ENCODE measurements around the gene METTL9.
"Not testable (repeated sequence)": the region's sequence is repeated elsewhere in the genome, so short reads cannot be mapped to it uniquely, and the experiment has no call there.

The METTL9 gene

DNA sequence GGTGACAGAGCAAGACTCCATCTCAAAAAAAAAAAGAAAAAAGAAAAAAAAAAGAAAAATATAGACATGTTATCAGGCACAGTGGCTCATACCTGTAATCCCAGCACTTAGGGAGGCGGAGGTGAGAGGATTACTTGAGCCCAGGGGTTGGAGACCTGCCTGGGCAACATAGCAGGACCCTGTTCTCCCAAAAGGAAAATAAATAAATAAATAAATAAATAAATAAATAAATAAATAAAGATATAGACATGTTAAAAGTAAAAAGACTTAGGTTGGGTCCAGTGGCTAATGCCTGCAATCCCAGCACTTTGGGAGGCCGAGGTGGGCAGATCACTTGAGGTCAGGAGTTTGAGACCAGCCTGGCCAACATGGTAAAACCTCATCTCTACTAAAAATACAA, 23.1 kb upstream of the METTL9 start:
- DNase-seq, result not testable (repeated sequence)

DNA sequence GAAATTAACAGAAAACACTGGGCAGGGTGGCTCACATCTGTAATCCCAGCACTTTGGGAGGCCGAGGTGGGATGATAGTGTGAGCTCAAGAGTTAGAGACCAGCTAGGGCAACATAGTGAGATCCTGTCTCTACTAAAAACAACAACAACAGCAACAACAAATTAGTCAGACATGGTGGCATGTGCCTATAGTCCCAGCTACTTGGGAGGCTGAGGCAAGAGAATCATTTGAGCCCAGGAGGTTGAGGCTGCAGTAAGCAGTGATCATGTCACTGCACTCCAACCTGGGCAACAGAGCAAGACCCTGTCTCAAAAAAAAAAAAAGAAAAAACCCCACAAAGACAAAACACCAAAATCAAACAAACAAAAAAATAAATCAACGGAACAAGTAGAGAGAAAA, 21.9 kb upstream of the METTL9 start:
- not testable (repeated sequence) for DNase-seq

DNA sequence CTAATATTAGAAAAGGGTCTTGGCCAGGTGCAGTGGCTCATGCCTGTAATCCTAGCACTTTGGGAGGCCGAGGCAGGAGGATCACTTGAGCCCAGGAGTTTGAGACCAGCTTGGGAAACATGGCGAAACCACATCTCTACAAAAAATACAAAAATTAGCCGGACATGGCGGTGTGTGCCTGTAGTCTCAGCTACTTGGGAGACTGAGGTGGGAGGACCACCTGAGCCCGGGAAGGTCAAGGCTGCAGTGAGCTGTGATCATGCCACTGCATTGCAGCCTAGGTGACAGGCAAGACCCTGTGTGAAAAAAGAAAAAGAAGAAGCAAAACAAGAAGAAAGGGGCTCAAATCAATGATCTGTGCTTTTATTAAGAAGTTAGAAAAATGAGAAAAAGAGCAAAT, 21.1 kb upstream of the METTL9 start:
- DNase-seq, result not testable (repeated sequence)

DNA sequence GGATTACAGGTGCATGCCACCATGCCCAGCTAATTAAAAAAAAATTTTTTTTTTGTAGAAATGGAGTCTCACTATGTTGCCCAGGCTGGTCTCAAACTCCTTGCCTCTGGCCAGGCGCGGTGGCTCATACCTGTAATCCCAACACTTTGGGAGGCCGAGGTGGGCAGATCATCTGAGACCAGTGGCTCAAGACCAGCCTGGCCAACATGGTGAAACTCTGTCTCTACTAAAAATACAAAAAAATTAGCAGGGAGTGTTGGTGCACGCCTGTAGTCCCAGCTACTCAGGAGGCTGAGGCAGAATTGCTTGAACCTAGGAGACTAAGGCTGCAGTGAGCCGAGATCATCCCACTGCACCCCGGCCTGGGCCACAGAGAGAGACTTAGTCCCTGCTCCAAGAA, 19.2 kb upstream of the METTL9 start:
- DNase-seq, result not testable (repeated sequence)

DNA sequence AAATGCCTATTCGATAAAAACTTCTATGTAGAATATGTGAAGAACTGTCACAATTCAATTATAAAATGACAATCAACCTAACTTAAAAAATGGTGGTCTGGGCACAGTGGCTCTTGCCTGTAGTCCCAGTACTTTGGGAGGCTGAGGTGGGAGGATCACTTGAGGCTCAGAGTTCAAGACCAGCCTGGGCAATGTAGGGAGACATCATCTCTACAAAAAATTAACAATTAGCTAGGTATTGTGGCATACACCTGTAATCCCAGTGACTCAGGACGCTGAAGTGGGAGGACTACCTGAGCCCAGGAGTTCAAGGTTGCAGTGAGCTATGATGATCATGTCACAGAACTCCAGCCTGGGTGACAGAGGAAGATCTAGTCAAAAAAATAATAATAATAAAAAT, 18.6 kb upstream of the METTL9 start:
- DNase-seq, result no peak

DNA sequence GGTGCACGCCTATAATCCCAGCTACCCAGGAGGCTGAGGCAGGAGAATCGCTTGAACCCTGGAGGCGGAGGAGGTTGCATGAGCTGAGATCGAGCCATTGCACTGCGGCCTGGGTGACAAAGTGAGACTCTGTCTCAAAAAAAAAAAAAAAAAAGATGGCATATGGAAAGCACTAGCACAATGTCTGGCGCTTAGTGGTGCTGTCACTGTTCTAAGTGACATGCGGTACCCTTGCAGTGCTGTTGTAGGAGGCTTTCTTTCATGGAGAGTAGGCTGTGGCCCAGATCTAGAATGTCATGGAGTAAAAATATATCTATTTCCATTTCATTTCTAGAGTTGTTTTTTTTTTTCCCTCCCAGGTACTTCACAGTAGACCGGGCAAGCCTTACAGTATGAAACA, 14.6 kb upstream of the METTL9 start:
- no peak for DNase-seq

DNA sequence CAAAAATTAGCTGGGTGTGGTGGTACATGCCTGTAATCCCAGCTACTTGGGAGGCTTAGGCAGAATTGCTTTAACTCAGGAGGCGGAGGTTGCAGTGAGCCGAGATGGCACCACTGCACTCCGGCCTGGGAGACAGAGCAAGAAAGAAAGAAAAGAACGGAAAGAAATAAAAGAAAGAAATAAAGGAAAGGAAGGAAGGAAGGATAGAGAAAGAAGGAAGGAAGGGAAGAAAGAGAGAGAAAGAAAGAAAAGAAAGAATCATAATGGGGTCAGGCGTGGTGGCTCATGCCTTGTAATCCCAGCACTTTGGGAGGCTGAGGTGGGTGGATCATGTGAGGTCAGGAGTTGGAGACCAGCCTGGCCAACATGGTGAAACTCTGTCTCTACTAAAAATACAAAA, 10.8 kb upstream of the METTL9 start:
- DNase-seq, result not testable (repeated sequence)

DNA sequence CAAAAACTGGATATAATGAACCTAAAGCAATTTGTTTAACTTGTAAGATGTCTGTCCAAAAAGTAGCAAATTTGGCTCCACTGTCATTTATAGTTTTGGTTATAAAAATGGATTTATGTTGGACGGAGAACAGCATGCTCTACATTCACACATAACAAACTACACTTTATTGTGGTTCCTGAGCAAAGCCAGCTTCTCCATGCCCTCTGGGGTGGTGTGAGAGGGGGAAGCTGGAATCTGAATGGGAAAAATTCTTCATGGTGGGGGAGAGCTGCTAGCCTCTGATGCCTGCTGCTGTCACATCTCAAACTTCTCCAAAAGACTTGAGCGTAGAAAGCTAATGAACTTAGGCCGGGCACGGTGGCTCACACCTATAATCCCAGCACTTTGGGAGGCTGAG, 9.8 kb upstream of the METTL9 start:
- no peak for DNase-seq

DNA sequence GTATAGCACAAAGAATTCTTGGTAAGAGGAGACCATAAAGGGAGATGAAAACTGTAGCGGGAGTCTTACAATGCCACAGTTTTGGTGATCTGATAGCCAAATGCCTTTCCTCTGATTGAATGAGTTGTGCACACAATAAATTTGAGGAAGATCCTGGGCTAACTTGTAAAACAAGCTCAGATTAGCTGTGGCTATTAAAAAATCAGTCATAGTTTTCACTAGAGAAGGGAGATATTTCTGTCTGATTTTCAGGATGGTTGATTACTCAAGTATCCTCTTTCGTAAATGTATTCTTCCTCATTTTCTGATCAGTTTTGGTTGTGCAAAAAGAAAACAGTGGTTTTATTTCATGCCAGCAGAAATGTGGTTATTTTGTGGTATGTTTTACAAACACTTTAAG, 9.1 kb upstream of the METTL9 start:
- DNase-seq, result no peak

DNA sequence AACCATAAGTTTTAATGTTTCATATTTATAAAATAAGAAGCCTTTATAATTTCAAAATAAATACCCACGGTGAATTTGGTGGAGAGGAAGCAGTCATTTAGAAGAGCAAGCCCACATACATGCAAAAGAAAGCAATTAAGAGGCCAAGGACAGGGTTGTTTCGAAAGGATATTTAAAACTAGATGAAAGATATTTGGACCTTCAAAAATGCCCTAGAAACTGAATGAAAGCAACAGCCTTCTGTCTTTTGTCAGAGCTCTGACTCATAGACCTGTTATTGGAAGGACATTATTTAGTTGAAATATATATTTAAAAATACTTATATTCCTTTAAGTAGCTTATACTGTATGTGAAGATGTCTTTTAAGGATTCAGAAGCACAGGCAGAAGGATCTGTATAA, 8.6 kb upstream of the METTL9 start:
- DNase-seq, result no peak

DNA sequence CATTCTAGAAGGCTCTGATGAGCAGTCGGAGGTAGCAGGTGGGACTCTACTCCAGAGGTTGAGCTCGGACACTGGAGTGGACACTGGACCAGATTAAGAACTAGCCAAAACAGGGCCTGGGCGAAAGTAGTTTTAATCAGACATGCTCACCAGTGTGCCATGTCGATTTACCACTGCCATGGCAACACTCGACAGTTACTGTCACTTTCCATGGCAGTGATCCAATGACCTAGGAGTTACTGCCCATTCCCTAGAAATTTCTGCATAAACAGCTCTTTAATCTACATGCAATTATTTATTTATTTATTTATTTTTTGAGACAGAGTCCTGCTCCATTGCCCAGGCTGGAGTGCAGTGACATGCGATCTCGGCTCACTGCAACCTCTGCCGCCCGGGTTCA, 7.2 kb upstream of the METTL9 start:
- no peak for DNase-seq

DNA sequence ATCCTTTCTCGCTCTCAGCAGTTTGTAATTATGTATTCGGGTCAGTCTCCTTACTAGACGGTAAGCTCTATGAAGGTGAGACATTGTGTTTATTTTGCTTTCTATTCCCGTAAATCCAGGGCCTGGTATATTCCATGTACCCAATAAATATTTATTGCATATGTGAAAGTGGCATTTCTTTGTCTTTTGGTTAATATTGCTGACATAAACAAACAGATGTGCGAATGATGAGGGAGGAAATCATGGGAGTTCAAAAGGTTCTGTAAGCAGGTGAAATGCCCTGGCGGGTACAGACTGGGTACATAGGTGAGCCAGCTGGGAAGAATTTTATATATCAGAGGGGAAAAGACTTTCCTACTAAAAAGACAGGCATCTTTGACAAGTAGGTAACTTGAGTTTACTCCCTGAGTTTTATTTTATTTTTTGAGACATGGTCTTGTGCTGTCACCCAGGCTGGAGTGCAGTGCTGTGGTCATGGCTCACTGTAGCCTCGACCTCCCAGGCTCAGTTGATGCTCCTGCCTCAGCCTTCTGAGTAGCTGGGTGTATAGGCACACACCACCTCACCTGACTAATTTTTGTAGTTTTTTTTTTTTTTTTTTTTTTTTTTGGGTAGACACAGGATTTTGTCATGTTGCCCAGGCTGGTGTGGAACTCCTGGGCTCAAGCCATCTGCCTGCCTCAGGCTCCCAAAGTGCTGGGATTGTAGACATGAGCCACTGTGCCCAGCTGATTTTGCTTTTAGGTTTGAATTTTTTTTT, 5.7 kb upstream of the METTL9 start:
- no peak for DNase-seq

DNA sequence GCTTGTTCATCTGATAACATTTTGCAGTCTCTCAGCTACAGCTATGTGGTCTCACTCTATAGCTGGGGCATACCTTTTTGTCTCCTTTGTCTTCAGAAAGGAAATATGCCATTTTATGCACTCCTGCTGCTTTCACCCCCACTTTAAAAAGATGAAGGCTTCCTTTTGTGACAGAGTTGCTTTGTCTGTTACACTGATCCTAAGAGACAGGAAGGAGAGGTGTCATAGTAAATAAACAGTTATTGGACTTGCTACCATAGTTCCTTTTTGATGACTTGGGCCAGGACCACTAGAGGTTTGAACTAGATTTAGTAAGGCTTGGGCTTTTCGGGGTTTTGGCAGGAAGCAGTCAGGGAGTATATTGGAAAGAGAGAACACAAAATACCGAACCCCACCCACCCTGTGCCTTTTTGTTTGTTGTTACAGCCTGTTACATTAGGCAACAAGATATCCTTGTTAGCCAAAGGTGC, 1.8 kb upstream of the METTL9 start:
- peak in 1 of 2 donors; percentile 16 for DNase-seq

DNA sequence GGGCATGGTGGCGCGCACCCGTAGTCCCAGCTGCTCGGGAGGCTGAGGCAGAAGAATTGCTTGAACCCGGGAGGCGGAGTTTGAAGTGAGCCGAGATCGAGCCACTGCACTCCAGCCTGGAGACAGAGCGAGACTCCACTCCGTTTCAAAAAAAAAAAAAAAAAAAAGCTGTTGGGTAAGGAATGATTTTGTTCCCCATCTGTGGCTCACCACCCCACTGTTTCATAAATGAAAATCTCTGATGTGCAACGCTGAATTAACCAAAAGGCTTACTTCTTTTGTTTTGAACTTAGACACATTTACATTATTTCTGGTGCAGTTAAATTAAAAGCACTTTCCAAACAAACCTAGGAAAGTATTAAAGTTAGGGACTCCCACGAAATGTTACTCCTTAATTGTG, 1.2 kb upstream of the METTL9 start:
- no peak for DNase-seq

DNA sequence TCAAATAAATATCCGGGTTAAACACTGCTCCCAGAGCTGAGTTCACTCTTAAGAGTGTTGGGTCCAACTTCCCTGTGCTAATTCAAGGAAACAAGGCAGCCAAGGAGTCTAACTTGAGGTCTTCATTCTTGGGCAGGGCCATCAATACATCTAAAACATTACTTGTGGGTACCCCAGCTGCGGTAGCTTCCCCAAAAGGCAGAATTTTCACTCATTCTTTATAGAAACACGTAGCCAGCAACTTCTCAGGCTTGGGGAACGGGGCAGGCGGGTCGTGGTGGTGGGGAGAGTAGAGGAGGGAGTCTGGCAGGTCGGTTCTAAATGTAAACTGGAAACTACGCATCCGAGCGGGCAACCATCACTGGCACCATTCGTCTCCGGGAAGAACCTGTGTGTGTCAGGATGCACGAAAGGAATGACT, 666 bp upstream of the METTL9 start:
- no peak for DNase-seq

DNA sequence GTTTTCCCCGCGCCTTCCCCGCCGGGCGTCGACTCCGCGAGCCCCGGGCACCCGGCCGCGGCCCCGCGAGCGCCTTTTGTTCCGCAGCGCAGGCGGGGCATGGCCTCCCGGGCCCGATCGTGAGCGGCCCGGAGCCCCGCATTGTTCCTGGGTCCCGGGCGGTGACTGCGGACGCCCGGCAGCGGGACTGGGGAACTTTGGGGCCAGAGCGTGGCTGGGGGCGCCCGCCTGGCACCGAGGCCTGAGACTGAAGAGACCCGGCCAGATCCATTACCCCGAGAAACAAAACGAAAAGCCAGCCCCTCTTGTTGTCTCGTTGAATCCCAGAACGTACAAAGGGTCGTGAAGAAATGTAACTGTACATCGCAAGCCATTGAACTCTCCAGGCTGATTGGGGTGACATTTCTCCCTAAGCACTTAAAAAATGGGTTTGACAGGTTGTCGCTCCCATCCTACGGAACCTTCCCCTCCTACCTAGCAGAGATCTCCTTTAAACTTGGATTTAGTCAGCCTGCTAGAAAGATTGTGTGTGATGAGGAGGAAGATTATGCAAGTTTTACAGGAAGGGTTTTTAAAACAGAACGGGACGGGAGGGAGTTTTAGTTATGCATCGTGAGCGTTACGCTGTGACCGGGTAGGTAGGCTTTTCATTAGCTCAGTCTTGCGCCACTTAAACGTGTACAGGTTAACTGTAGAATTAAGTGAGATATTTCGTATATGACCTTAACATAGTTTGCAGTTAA, 825 bp downstream of the METTL9 start:
- peak in 1 of 2 donors; percentile 41 for DNase-seq

DNA sequence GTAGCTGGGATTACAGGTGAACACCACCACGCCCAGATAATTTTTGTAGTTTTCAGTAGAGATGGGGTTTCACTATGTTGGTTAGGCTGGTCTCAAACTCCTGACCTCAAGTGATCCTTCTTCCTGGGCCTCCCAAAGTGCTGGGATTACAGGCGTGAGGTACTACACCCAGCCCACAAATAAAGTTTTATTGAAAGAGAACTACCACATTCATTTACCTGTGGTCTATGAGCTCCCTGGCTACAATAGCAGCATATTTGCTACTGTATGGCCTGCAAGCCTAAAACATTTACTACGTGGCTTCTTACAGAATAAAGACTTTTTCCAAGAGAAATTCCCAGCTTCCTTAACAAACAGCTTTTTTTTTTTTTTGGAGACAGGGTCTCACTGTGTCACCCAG, 3.4 kb downstream of the METTL9 start:
- no peak for DNase-seq

DNA sequence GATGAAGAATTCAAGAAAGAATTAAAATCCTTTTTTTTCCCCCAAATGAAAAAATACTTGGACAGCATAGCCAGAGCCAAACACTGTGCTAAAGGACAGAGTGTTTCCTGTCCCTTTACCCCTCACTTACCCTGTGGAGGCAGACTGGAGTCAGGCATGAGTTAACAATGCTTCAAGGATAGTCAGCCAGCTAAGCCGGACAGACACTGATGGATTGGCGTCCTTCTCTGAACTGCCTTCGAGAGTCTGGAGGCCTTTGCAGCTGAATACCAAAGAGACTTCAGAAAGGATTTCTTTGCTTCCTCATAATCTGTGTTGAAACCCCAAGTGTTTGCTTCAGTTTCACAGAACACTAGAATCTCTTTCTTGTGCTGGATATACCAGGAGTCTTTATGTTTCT, 4.6 kb downstream of the METTL9 start:
- no peak for DNase-seq

DNA sequence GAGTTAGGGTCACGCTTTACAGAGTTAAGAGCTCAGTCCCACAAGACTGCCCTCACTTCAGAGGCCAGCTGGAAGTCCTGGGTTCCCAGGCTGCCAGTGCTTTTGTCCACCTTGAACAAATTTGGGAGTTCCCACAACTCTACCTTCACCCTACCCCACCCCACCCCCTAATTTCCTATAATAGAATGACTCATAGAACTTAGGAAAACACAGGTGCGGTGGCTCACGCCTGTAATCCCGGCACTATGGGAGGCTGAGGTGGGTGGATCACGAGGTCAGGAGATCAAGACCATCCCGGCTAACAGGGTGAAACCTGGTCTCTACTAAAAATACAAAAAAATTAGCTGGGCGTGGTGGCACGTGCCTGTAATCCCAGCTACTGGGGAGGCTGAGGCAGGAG, 6.5 kb downstream of the METTL9 start:
- DNase-seq, result not testable (repeated sequence)

DNA sequence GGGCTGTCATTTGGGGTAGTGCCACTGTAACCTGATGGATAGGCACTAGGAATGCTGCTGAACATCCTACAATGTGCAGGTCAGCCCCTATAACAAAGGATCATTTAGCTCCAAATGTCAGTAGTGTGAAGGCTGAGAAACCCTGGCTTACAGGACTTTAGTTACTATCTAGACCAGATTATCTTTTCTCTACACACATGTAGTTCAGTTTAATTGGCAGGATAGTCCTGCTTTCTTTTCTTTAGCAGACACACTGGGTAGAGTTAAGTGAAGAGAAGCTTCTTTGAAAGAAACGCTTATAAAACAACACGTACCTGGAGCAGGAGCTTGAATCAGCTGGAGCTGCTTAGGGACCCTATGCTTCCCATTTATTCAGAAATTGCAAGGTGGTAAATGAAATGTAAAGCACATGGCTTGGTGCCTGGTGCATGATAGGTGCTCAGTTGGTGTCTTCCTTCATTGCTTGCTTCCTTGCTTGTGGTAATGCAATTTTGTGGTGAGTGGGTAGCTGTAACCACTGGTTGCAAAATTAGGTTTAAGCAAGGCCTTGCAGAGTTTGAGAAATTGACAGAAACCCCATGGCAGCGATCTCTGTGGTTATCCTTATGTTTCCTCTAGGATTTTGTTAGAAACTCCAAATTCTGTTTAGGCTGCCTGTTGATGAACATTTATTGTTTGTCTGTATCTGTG, 9.4 kb downstream of the METTL9 start:
- DNase-seq, result peak; percentile 23 to 29

DNA sequence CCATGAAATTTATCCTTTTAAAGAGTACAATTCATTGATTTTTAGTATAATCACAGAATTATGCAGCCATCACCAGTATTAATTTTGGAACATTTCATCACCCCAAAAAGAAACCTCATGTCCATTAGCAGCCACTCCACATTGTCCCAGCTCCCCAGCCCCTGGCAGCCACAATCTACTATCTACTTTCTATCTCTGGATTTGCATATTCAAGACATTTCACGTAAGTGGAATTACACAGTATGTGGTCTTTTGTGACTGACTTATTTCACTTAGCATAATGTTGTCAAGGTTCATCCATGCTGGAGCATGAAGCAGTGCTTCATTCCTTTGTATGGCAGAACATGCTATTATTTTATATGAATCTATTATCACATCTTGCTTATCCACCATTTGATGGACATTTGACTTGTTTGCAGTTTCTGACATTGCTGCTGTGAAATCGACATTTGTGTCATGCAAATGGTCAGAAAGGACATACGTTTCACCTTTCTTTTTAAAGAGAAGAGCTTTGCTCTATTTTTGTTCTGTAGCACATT, 10.7 kb downstream of the METTL9 start:
- no peak for DNase-seq

DNA sequence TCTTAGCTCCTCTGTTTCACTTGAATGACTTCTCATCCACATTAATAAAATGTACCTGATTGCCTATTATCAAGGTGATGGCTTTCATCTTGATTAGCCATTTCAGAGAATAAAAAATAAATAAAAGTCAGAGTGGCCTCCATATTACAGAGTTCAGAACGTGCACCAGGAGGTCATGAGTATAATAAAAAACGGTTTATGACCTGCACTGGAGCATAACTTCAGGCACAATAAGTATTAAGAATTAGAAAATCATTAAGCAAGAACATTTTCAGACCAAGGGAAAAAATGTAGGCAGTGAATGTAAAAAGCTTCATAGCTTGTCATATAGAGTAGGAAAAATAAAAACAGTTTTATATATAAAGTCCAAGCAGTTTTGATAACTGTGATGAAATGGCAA, 11.4 kb downstream of the METTL9 start:
- no peak for DNase-seq

DNA sequence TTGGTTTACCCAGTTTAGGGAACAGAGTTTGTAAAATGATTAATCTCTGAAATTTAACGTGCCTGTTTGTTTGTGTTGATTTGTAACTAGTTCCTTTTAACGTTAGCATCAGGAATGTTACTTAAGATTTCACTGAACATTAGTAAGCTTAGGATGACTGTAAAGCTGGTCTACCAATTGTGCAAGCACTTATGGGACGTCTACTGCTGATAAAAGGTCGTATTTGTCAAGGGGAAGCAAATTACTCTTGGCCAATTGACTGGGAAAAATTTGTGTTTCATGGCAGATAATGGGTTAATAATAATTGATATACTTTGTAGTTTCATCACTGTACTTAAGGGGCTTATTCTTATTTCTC, 11.8 kb downstream of the METTL9 start:
- DNase-seq, result no peak

Data from CD4-positive, alpha-beta T cell treated with Interferon alpha-2 for 1 hour (primary cell).